T-helper 2 cell treated with Interferon-gamma antibody and Interleukin-4, amounts not matched to agents 5 μg/mL and 100 μg/mL, for 36 hours (primary cell): ENCODE results near the gene LIX1L.
"Not testable (repeated sequence)": the region's sequence is repeated elsewhere in the genome, so short reads cannot be mapped to it uniquely, and the experiment has no call there.

Experiments used
- DNase-seq: peaks from one replicate; pipeline ENCODE4 v3.0.0; 2021; ENCODE audit warnings: low spot score
- H3K27ac Mint-ChIP-seq: one replicate; pipeline ENCODE4 v1.8.0; 2021; ENCODE audit warnings: mild to moderate bottlenecking, mixed read lengths
- H3K27me3 Mint-ChIP-seq: one replicate; pipeline ENCODE4 v1.8.0; 2021; ENCODE audit warnings: low read depth, mixed read lengths
- H3K36me3 Mint-ChIP-seq: one replicate; pipeline ENCODE4 v1.8.0; 2021; ENCODE audit warnings: low read depth, mixed read lengths
- H3K4me1 Mint-ChIP-seq: one replicate; pipeline ENCODE4 v1.8.0; 2021; ENCODE audit warnings: low read depth, mixed read lengths
- H3K4me3 Mint-ChIP-seq: one replicate; pipeline ENCODE4 v1.8.0; 2022; ENCODE audit warnings: mild to moderate bottlenecking, moderate library complexity, mixed read lengths
- H3K9me3 Mint-ChIP-seq: one replicate; pipeline ENCODE4 v1.8.0; 2021; ENCODE audit warnings: mixed read lengths

LIX1L gene

GRCh38 chr1:145920297-145920696, 37.5 kb downstream of the LIX1L start:
- H3K4me1 Mint-ChIP-seq = peaks cover 31% of the 10 kb centered on the region
- H3K27me3 Mint-ChIP-seq, H3K9me3 Mint-ChIP-seq, DNase-seq: not testable (repeated sequence)
- peak overlapping the region; percentile 93 for H3K4me3 Mint-ChIP-seq
- H3K36me3 Mint-ChIP-seq = peaks cover 18% of the 10 kb centered on the region
- peak overlapping the region; percentile 71 for H3K27ac Mint-ChIP-seq

GRCh38 chr1:145918992-145919939, 38.6 kb downstream of the LIX1L start:
- Mint-ChIP-seq H3K27ac (peak overlapping the region; percentile 97), H3K4me1 (peaks cover 32% of the 10 kb centered on the region), H3K9me3 (no peaks in the 10 kb centered on the region), H3K36me3 (peaks cover 24% of the 10 kb centered on the region), H3K4me3 (peak overlapping the region; percentile 93), H3K27me3 (no peaks in the 10 kb centered on the region)
- DNase-seq = no peak

- Mint-ChIP-seq H3K9me3 (no peaks in the 10 kb centered on the region), H3K36me3 (peaks cover 23% of the 10 kb centered on the region), H3K27ac (peak within 1 kb of the TSS; percentile 97), H3K4me1 (peaks cover 34% of the 10 kb centered on the region), H3K4me3 (peak within 1 kb of the TSS; percentile 93), H3K27me3 (no peaks in the 10 kb centered on the region)
- DNase-seq = peak; percentile 86
Observed at GRCh38 chr1:145918144-145918991, 39.4 kb downstream of the LIX1L start, which contains the start of gene PEX11B. PEX11B (minus strand) TSS chr1:145918717; CDS start chr1:145918688, 29 bp downstream.

- peaks cover 34% of the 10 kb centered on the region for H3K4me1 Mint-ChIP-seq
- peak overlapping the region; percentile 97 for H3K27ac Mint-ChIP-seq
- no peak for DNase-seq
- H3K9me3 Mint-ChIP-seq = no peaks in the 10 kb centered on the region
- H3K36me3 Mint-ChIP-seq = peaks cover 19% of the 10 kb centered on the region
- no peaks in the 10 kb centered on the region for H3K27me3 Mint-ChIP-seq
- peak overlapping the region; percentile 93 for H3K4me3 Mint-ChIP-seq
Observed at GRCh38 chr1:145917595-145917994, 40.2 kb downstream of the LIX1L start.

- DNase-seq = no peak
- peaks cover 21% of the 10 kb centered on the region for H3K36me3 Mint-ChIP-seq
- peaks cover 34% of the 10 kb centered on the region for H3K4me1 Mint-ChIP-seq
- H3K27me3 Mint-ChIP-seq = no peaks in the 10 kb centered on the region
- peak overlapping the region; percentile 79 for H3K4me3 Mint-ChIP-seq
- peak overlapping the region; percentile 58 for H3K27ac Mint-ChIP-seq
- no peaks in the 10 kb centered on the region for H3K9me3 Mint-ChIP-seq
Observed at GRCh38 chr1:145916745-145917144, 41.1 kb downstream of the LIX1L start.

GRCh38 chr1:145912128-145912641, 45.6 kb downstream of the LIX1L start:
- Mint-ChIP-seq H3K4me1 (peaks cover 14% of the 10 kb centered on the region), H3K4me3 (no peak overlapping the region), H3K9me3 (no peaks in the 10 kb centered on the region), H3K36me3 (peaks cover 26% of the 10 kb centered on the region), H3K27ac (no peak overlapping the region), H3K27me3 (no peaks in the 10 kb centered on the region)
- no peak for DNase-seq

GRCh38 chr1:145908653-145909052, 49.2 kb downstream of the LIX1L start:
- Mint-ChIP-seq H3K4me1 (peaks cover 7% of the 10 kb centered on the region), H3K9me3 (no peaks in the 10 kb centered on the region), H3K36me3 (peaks cover 10% of the 10 kb centered on the region), H3K27me3 (no peaks in the 10 kb centered on the region), H3K27ac (no peak overlapping the region), H3K4me3 (no peak overlapping the region)
- DNase-seq = no peak

- Mint-ChIP-seq H3K4me1 (peaks cover 5% of the 10 kb centered on the region), H3K4me3 (no peak overlapping the region), H3K27ac (no peak overlapping the region), H3K9me3 (no peaks in the 10 kb centered on the region), H3K36me3 (peaks cover 10% of the 10 kb centered on the region), H3K27me3 (no peaks in the 10 kb centered on the region)
- DNase-seq = no peak
Observed at GRCh38 chr1:145906954-145907753, 50.7 kb downstream of the LIX1L start.

GRCh38 chr1:145901312-145902021, 56.4 kb downstream of the LIX1L start:
- Mint-ChIP-seq H3K9me3 (no peaks in the 10 kb centered on the region), H3K36me3 (no peaks in the 10 kb centered on the region), H3K27me3 (no peaks in the 10 kb centered on the region), H3K4me1 (no peaks in the 10 kb centered on the region), H3K27ac (no peak overlapping the region), H3K4me3 (no peak overlapping the region)
- DNase-seq = no peak

- H3K4me1 Mint-ChIP-seq = no peaks in the 10 kb centered on the region
- no peaks in the 10 kb centered on the region for H3K36me3 Mint-ChIP-seq
- no peak overlapping the region for H3K27ac Mint-ChIP-seq
- no peak overlapping the region for H3K4me3 Mint-ChIP-seq
- no peaks in the 10 kb centered on the region for H3K9me3 Mint-ChIP-seq
- no peak for DNase-seq
- H3K27me3 Mint-ChIP-seq = no peaks in the 10 kb centered on the region
Observed at GRCh38 chr1:145898756-145899155, 59.1 kb downstream of the LIX1L start.

GRCh38 chr1:145897969-145898368, 59.8 kb downstream of the LIX1L start:
- no peak for DNase-seq
- Mint-ChIP-seq H3K4me3 (no peak overlapping the region), H3K27me3 (no peaks in the 10 kb centered on the region), H3K27ac (no peak overlapping the region), H3K4me1 (no peaks in the 10 kb centered on the region), H3K36me3 (no peaks in the 10 kb centered on the region), H3K9me3 (no peaks in the 10 kb centered on the region)

- no peak overlapping the region for H3K27ac Mint-ChIP-seq
- H3K36me3 Mint-ChIP-seq = no peaks in the 10 kb centered on the region
- no peak overlapping the region for H3K4me3 Mint-ChIP-seq
- peaks cover 5% of the 10 kb centered on the region for H3K4me1 Mint-ChIP-seq
- H3K27me3 Mint-ChIP-seq = no peaks in the 10 kb centered on the region
- no peaks in the 10 kb centered on the region for H3K9me3 Mint-ChIP-seq
- DNase-seq = no peak
Observed at GRCh38 chr1:145895471-145895870, 62.3 kb downstream of the LIX1L start.
